B cell (primary cell): Measurements from ENCODE around the gene UGT1A7. TPM values are rescaled to one million over a fixed set of nuclear protein-coding genes. Genes with fewer than 3 reads are reported as not detected.

Experiments used
- ATAC-seq: fragments of 200-7000 bp; cut with Tn5 transposase; one replicate; pipeline ENCODE4 v1.10.0; 2021; ENCODE audit warnings: low read depth, mild to moderate bottlenecking, moderate number of reproducible peaks, moderate library complexity
- CTCF ChIA-PET: fragments of 350-600 bp; sonication (Branson Sonifier 250); formaldehyde crosslinking; loops from one replicate; lab custom pipeline; 2021; ENCODE audit warnings: antibody characterized with exemption, inconsistent platforms; lab: Charles Lee
- POLR2A ChIA-PET: fragments of 350-600 bp; sonication (Branson Sonifier 250); formaldehyde crosslinking; loops from one replicate; lab custom pipeline; 2021; ENCODE audit warnings: antibody characterized with exemption; lab: Charles Lee
- DNase-seq: peaks from one replicate; pipeline ENCODE4 v3.0.0; 2013
- H2AFZ ChIP-seq: 2 replicates; pipeline ENCODE4 v1.6.1; 2012; ENCODE audit warnings: mild to moderate bottlenecking, low read depth, low read length; ENCODE audit not compliant: insufficient read depth, poor library complexity, severe bottlenecking
- H3K27ac ChIP-seq, 2 donors: 1 replicate in 1 of 2; 2 replicates in 1 of 2; pipeline ENCODE4 v1.5.1; 2012 to 2013; ENCODE audit warnings: low read length in 2 of 2, mild to moderate bottlenecking in 2 of 2, moderate library complexity in 1 of 2
- H3K27me3 ChIP-seq, 4 experiments: fragments of 200-600 bp in 1 of 4; sonication (generic) in 1 of 4; replicated peaks in 1 of 4; 1 replicate in 2 of 4; 2 replicates in 2 of 4; pipeline versions ENCODE4 v1.6.1 to v1.7.0; 2013 to 2016; ENCODE audit warnings: low read length in 3 of 4, mild to moderate bottlenecking in 2 of 4, mixed read lengths in 1 of 4, moderate library complexity in 1 of 4; ENCODE audit not compliant: insufficient read depth in 4 of 4, control insufficient read depth in 3 of 4; ENCODE audit errors: control extremely low read depth in 1 of 4
- H3K36me3 ChIP-seq, 2 experiments: replicated peaks in 1 of 2; 1 replicate in 1 of 2; 2 replicates in 1 of 2; pipeline versions ENCODE4 v1.6.1 to v1.7.1; 2013; ENCODE audit warnings: low read length in 1 of 2; ENCODE audit not compliant: insufficient read depth in 2 of 2, control insufficient read depth in 1 of 2; ENCODE audit errors: control extremely low read depth in 1 of 2, extremely low read depth in 1 of 2
- H3K4me1 ChIP-seq, 2 donors: fragments of 200-600 bp in 1 of 2; sonication (generic) in 1 of 2; 1 replicate in 1 of 2; 2 replicates in 1 of 2; pipeline versions ENCODE4 v1.5.1 to v1.6.1; 2013 to 2017; ENCODE audit warnings: low read length in 2 of 2; ENCODE audit not compliant: control insufficient read depth in 2 of 2, insufficient read depth in 2 of 2
- H3K4me2 ChIP-seq: replicated peaks from 2 replicates; pipeline ENCODE3; 2012; ENCODE audit warnings: mild to moderate bottlenecking, low read depth, low read length; ENCODE audit not compliant: poor library complexity, severe bottlenecking
- H3K4me3 ChIP-seq, 5 experiments: fragments of 200-600 bp in 1 of 5; sonication (generic) in 1 of 5; 1 replicate in 3 of 5; 2 replicates in 2 of 5; pipeline versions ENCODE4 v1.5.1 to v1.7.0; 2011 to 2016; ENCODE audit warnings: low read length in 4 of 5, mild to moderate bottlenecking in 4 of 5, low read depth in 2 of 5, control low read depth in 1 of 5, moderate library complexity in 1 of 5; ENCODE audit not compliant: insufficient read depth in 1 of 5; ENCODE audit errors: control extremely low read depth in 1 of 5, extremely low read depth in 1 of 5
- H3K79me2 ChIP-seq: fragments of 200-600 bp; sonication (generic); one replicate; pipeline ENCODE4 v1.6.0; 2016; ENCODE audit warnings: low read length; ENCODE audit not compliant: control insufficient read depth, insufficient read depth
- H3K9ac ChIP-seq: fragments of 200-600 bp; sonication (generic); 2 replicates; pipeline ENCODE4 v1.6.1; 2017; ENCODE audit warnings: mild to moderate bottlenecking, low read length, moderate library complexity
- H3K9me3 ChIP-seq, 3 donors: one replicate each; pipeline versions ENCODE4 v1.6.1 to v1.7.1; 2013; ENCODE audit warnings: low read length in 2 of 3; ENCODE audit not compliant: control insufficient read depth in 2 of 3, insufficient read depth in 1 of 3; ENCODE audit errors: control extremely low read depth in 1 of 3
- H4K20me1 ChIP-seq: 2 replicates; pipeline ENCODE4 v1.6.0; 2012; ENCODE audit warnings: mild to moderate bottlenecking, low read length; ENCODE audit not compliant: insufficient read depth, control insufficient read depth, poor library complexity, severe bottlenecking
- H3K27ac Mint-ChIP-seq: one replicate; pipeline ENCODE4 v1.8.0; 2021; ENCODE audit warnings: mixed read lengths
- H3K27me3 Mint-ChIP-seq: one replicate; pipeline ENCODE4 v1.8.0; 2021; ENCODE audit warnings: mixed read lengths
- H3K4me1 Mint-ChIP-seq: one replicate; pipeline ENCODE4 v1.8.0; 2021; ENCODE audit warnings: mixed read lengths
- H3K4me3 Mint-ChIP-seq: one replicate; pipeline ENCODE4 v1.8.0; 2021; ENCODE audit warnings: mixed read lengths
- H3K9me3 Mint-ChIP-seq: one replicate; pipeline ENCODE4 v1.8.0; 2022; ENCODE audit warnings: mixed read lengths; ENCODE audit not compliant: insufficient read depth
- CTCF ChIP-seq: fragments of 200-600 bp; IDR thresholded peaks from one replicate; pipeline ENCODE4 v1.8.0; 2022; ENCODE audit warnings: antibody characterized with exemption, mild to moderate bottlenecking
- EZH2 ChIP-seq: IDR thresholded peaks from 2 replicates; pipeline ENCODE4 v1.6.1; 2012; ENCODE audit warnings: borderline replicate concordance, low read depth, mild to moderate bottlenecking, moderate library complexity, low read length; ENCODE audit not compliant: insufficient read depth, poor library complexity, severe bottlenecking
- WGBS: methylation state at CpG from one replicate; pipeline ENCODE4 v1.1.5; 2013; ENCODE audit warnings: missing lambda C conversion rate; ENCODE audit not compliant: insufficient coverage; 5-methylcytosine and 5-hydroxymethylcytosine counted together
- intact Hi-C: fragments of 100-400 bp; cut with micrococcal nuclease; formaldehyde crosslinking; loops from one replicate; pipeline ENCODE4 v1.10.0; 2022
- polyA plus RNA-seq: library from polyadenylated mRNA; depleted of rRNA; stranded (reverse); fragments of >200 nt; gene quantifications from 2 replicates; pipeline ENCODE4 v1.2.3, GENCODE V29; 2012
- total RNA-seq, 2 donors: library from RNA; stranded (reverse); fragments of 120-200 nt in 1 of 2; gene quantifications; 1 replicate in 1 of 2; 2 replicates in 1 of 2; pipeline versions ENCODE4 v1.2.3 to v1.2.4, GENCODE V29; 2013 to 2022

Gene UGT1A7
- total and polyA plus RNA-seq, 2 donors (not counting 1 experiment from before 2014, with no cell fraction given): not detected

- H3K4me1 ChIP-seq: no peaks in the 10 kb centered on the region
- H4K20me1 ChIP-seq: no peaks in the 10 kb centered on the region
- no peaks in the 10 kb centered on the region for H3K9me3 Mint-ChIP-seq
- H3K27ac ChIP-seq: no peak overlapping the region
- H3K4me1 Mint-ChIP-seq: no peaks in the 10 kb centered on the region
- peaks cover 15% of the 10 kb centered on the region for H3K27me3 Mint-ChIP-seq
- H3K79me2 ChIP-seq: no peaks in the 10 kb centered on the region
- no peak overlapping the region for H3K9ac ChIP-seq
- H3K27ac Mint-ChIP-seq: no peak overlapping the region
- no peak overlapping the region for H2AFZ ChIP-seq
- ChIA-PET CTCF (no interaction called here), POLR2A (no interaction called here)
- H3K4me3 ChIP-seq: no peak overlapping the region
- no peak overlapping the region for H3K4me3 Mint-ChIP-seq
- no peak for DNase-seq
- TF ChIP-seq EZH2 (no peak), CTCF (no peak)
- WGBS: 76% methylated on average over 4 of the region's 11 CpGs
- H3K9me3 ChIP-seq: no peaks in the 10 kb centered on the region
- intact Hi-C loops: no loop called here
- H3K27me3 ChIP-seq: peaks cover 0 to 4% (median 0%) of the 10 kb centered on the region in 4 experiments
- ATAC-seq: no peak
- no peaks in the 10 kb centered on the region for H3K36me3 ChIP-seq
- H3K4me2 ChIP-seq: no peak overlapping the region
Measured at GRCh38 chr2:233691443-233692433, 10.0 kb downstream of the UGT1A7 start.

GRCh38 chr2:233692648-233693047 lies 10.9 kb downstream of the UGT1A7 start, which contains the start of gene UGT1A6:
TSS of gene UGT1A6 (plus strand) at chr2:233692890. CDS start at chr2:233693005, 115 bp downstream.
- TF ChIP-seq CTCF: no peak
- TF ChIP-seq EZH2: no peak
- Mint-ChIP-seq H3K9me3 (no peaks in the 10 kb centered on the region), H3K27me3 (peaks cover 15% of the 10 kb centered on the region), H3K27ac (no peak within 1 kb of the TSS), H3K4me3 (no peak within 1 kb of the TSS), H3K4me1 (no peaks in the 10 kb centered on the region)
- H3K9ac ChIP-seq: no peak within 1 kb of the TSS
- intact Hi-C loops: no loop called here
- H3K36me3 ChIP-seq: no peaks in the 10 kb centered on the region
- 97% methylated on average over 4 of the region's 4 CpGs for WGBS
- H3K9me3 ChIP-seq: no peaks in the 10 kb centered on the region
- H2AFZ ChIP-seq: no peak within 1 kb of the TSS
- DNase-seq (no peak), ATAC-seq (no peak)
- no peaks in the 10 kb centered on the region for H3K4me1 ChIP-seq
- no peaks in the 10 kb centered on the region for H3K79me2 ChIP-seq
- peaks cover 0 to 4% (median 0%) of the 10 kb centered on the region in 4 experiments for H3K27me3 ChIP-seq
- H4K20me1 ChIP-seq: no peaks in the 10 kb centered on the region
- H3K27ac ChIP-seq: no peak within 1 kb of the TSS
- H3K4me2 ChIP-seq: no peak within 1 kb of the TSS
- H3K4me3 ChIP-seq: no peak within 1 kb of the TSS
- ChIA-PET POLR2A (no interaction called here), CTCF (no interaction called here)
